PC-9 (cell line): ENCODE results near the gene FNDC1. TPM values are rescaled to one million over a fixed set of nuclear protein-coding genes. Genes with fewer than 3 reads are reported as not detected.

Experiments
- BruUV-seq: library from RNA; stranded (reverse); fragments of 400-500 nt; replicated peaks from 2 replicates; lab custom pipeline; 2021; lab: Mats Ljungman, UMichigan
- CTCF ChIA-PET: fragments of 300-600 bp; sonication (Branson Sonifier 250); formaldehyde crosslinking; loops from one replicate; lab custom pipeline; 2022; ENCODE audit warnings: antibody characterized with exemption; lab: Charles Lee
- POLR2A ChIA-PET: fragments of 300-600 bp; sonication (Branson Sonifier 250); formaldehyde crosslinking; loops from one replicate; lab custom pipeline; 2022; ENCODE audit warnings: antibody characterized with exemption; ENCODE audit not compliant: unreplicated experiment; lab: Charles Lee
- DNase-seq, 2 experiments: peaks; one replicate each; pipeline versions ENCODE4 v3.0.0 to v3.0.0-alpha.2; 2015 to 2022; ENCODE audit warnings: mixed read lengths in 1 of 2
- H2AFZ ChIP-seq: fragments of 200-600 bp; sonication (generic); 2 replicates; pipeline ENCODE4 v1.8.1; 2017; ENCODE audit warnings: antibody characterized with exemption
- H3F3A ChIP-seq: fragments of 200-600 bp; sonication (generic); 2 replicates; pipeline ENCODE4 v1.8.1; 2017; ENCODE audit warnings: antibody characterized with exemption, mild to moderate bottlenecking, low read depth; ENCODE audit not compliant: insufficient read depth
- H3K27ac ChIP-seq: fragments of 200-600 bp; sonication (generic); 2 replicates; pipeline ENCODE4 v1.6.1; 2016; ENCODE audit warnings: mixed run types
- H3K27me3 ChIP-seq: fragments of 200-600 bp; sonication (generic); 2 replicates; pipeline ENCODE4 v1.6.1; 2016; ENCODE audit warnings: low read depth, mixed run types; ENCODE audit not compliant: insufficient read depth
- H3K36me3 ChIP-seq: fragments of 200-600 bp; sonication (generic); 2 replicates; pipeline ENCODE4 v1.6.1; 2016; ENCODE audit warnings: low read depth, mixed run types
- H3K4me1 ChIP-seq: fragments of 200-600 bp; sonication (generic); replicated peaks from 2 replicates; pipeline ENCODE4 v1.6.1; 2016; ENCODE audit warnings: mixed run types; ENCODE audit not compliant: insufficient read depth
- H3K4me2 ChIP-seq: fragments of 200-600 bp; sonication (generic); 2 replicates; pipeline ENCODE4 v1.6.1; 2017; ENCODE audit warnings: mixed run types
- H3K4me3 ChIP-seq: fragments of 200-600 bp; sonication (generic); 2 replicates; pipeline ENCODE4 v1.6.1; 2016; ENCODE audit warnings: mixed run types
- H3K79me2 ChIP-seq: fragments of 200-600 bp; sonication (generic); 2 replicates; pipeline ENCODE4 v1.6.1; 2017; ENCODE audit warnings: low read depth, mixed run types
- H3K9me2 ChIP-seq: fragments of 200-600 bp; sonication (generic); 2 replicates; pipeline ENCODE4 v1.8.1; 2017; ENCODE audit warnings: mild to moderate bottlenecking; ENCODE audit not compliant: insufficient read depth
- H3K9me3 ChIP-seq: fragments of 200-600 bp; sonication (generic); 2 replicates; pipeline ENCODE4 v1.8.1; 2016; ENCODE audit warnings: low read depth; ENCODE audit not compliant: insufficient read depth
- H4K20me1 ChIP-seq: fragments of 200-600 bp; sonication (generic); 2 replicates; pipeline ENCODE4 v1.8.1; 2017; ENCODE audit not compliant: insufficient read depth
- EZH2 ChIP-seq: fragments of 200-600 bp; sonication (generic); IDR thresholded peaks from 2 replicates; pipeline ENCODE4 v1.8.0; 2017; ENCODE audit warnings: antibody characterized with exemption, low read depth
- intact Hi-C: fragments of 100-400 bp; cut with micrococcal nuclease; formaldehyde crosslinking; loops from one replicate; pipeline ENCODE4 v1.10.0; 2022; ENCODE audit not compliant: unreplicated experiment
- total RNA-seq: library from RNA; stranded (reverse); gene quantifications from 2 replicates; pipeline ENCODE4 v1.2.3, GENCODE V29; 2021
- TF ChIP-seq, protein P1 (sequence below): fragments of 200-600 bp; sonication (generic); conservative IDR thresholded peaks from 2 replicates; pipeline ENCODE4 v1.6.1; 2017; ENCODE audit warnings: mixed run types, antibody characterized with exemption, mild to moderate bottlenecking, moderate library complexity

The FNDC1 gene
- total RNA-seq, 1 experiment from 2014 or later = not detected

DNA sequence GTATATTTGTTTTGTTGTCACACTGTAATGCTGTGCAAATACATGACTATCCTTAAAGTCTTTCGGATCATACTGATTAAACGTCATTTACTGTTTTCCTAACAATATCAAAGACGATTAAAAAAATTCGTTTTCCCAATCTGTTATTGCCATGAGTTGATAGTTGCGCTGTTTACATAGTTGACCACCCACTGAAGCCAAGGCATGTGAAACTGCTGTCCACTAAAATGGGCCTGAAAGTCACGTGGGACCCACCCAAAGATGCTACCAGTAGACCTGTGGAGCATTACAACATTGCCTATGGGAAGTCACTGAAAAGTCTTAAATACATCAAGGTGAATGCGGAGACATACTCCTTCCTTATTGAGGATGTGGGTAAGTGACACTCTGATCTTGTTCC, 28.1 kb downstream of the FNDC1 start:
- ChIA-PET CTCF (no interaction called here), POLR2A (no interaction called here)
- Histone ChIP-seq H3K27ac (no peak overlapping the region), H3K36me3 (no peaks in the 10 kb centered on the region), H3K27me3 (peaks cover 87% of the 10 kb centered on the region), H3K4me2 (no peak overlapping the region), H3K9me2 (no peaks in the 10 kb centered on the region), H3K4me1 (no peaks in the 10 kb centered on the region), H3K9me3 (no peaks in the 10 kb centered on the region), H4K20me1 (no peaks in the 10 kb centered on the region), H3K4me3 (no peak overlapping the region), H3K79me2 (no peaks in the 10 kb centered on the region), H3F3A (no peaks in the 10 kb centered on the region), H2AFZ (no peak overlapping the region)
- no peak for DNase-seq
- intact Hi-C loops = no loop called here
- BruUV-seq = no TSS peak
- TF ChIP-seq EZH2 = no peak
- TF ChIP-seq, protein P1, sequence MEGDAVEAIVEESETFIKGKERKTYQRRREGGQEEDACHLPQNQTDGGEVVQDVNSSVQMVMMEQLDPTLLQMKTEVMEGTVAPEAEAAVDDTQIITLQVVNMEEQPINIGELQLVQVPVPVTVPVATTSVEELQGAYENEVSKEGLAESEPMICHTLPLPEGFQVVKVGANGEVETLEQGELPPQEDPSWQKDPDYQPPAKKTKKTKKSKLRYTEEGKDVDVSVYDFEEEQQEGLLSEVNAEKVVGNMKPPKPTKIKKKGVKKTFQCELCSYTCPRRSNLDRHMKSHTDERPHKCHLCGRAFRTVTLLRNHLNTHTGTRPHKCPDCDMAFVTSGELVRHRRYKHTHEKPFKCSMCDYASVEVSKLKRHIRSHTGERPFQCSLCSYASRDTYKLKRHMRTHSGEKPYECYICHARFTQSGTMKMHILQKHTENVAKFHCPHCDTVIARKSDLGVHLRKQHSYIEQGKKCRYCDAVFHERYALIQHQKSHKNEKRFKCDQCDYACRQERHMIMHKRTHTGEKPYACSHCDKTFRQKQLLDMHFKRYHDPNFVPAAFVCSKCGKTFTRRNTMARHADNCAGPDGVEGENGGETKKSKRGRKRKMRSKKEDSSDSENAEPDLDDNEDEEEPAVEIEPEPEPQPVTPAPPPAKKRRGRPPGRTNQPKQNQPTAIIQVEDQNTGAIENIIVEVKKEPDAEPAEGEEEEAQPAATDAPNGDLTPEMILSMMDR = no peak

DNA sequence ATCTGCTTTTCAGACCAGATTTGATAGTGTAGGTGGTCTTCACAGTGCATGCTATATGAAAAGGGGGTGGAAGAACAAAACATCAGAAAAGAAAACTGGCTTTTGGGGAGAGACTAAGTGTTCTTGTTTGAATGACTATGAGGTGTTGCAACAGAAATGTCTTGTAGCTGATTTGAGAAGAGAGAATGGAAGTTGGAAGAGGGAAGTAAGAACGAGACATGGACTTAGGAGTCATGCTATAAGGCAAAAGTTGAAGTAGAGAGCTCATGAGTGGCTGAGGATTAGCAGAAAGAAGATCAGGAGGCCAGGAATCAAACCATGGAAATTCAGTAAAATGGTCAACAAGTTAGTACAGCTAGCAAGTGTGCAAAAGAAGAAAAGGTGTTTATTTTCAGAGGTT, 32.1 kb downstream of the FNDC1 start:
- no peak for DNase-seq
- H3F3A ChIP-seq = no peaks in the 10 kb centered on the region
- no peak overlapping the region for H3K4me3 ChIP-seq
- H3K4me1 ChIP-seq = no peaks in the 10 kb centered on the region
- H3K36me3 ChIP-seq = no peaks in the 10 kb centered on the region
- no peak overlapping the region for H3K4me2 ChIP-seq
- no peaks in the 10 kb centered on the region for H3K79me2 ChIP-seq
- no TSS peak for BruUV-seq
- no peaks in the 10 kb centered on the region for H3K9me3 ChIP-seq
- H3K27me3 ChIP-seq = peaks cover 93% of the 10 kb centered on the region
- no peaks in the 10 kb centered on the region for H4K20me1 ChIP-seq
- POLR2A ChIA-PET = no interaction called here
- no peaks in the 10 kb centered on the region for H3K9me2 ChIP-seq
- no peak overlapping the region for H2AFZ ChIP-seq
- intact Hi-C loops = no loop called here
- TF ChIP-seq, protein P1 = no peak
- TF ChIP-seq EZH2 = no peak
- no peak overlapping the region for H3K27ac ChIP-seq
- CTCF ChIA-PET = no interaction called here

DNA sequence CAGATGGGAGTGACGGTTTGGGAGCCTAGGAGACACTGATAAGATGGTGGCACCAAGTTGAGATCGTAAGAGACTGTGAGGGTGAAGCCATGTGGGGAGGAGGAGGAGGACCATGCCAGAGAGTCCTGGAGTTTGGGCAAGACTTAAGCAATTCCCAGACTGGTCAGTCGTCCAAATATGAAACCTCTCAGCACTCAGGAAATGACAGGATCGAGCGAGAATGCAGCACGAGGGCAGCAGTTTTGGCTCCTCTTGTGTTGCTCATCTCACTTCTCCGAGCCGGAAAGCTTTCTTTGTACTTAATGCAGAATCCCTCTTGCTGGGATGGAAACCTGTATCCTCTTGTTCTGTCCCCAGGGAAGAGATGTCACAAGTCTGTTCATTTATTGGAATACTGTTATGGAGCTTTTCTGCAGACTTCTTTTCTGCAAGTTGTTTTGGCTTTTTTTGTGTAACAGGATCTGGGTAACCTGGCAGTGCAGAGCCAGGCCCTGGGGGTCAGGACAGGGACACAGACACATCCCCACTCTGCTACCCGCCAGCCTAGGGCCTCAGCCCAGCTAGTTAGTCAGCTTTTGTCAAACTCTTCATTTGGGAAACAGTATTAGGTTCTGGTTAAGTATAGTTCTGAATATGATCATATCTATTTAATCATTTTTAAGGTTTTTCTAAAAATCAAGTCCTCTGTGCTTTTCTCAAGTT, 34.3 kb downstream of the FNDC1 start:
- no peaks in the 10 kb centered on the region for H3F3A ChIP-seq
- no peak for DNase-seq
- CTCF ChIA-PET = no interaction called here
- H3K4me1 ChIP-seq = no peaks in the 10 kb centered on the region
- H2AFZ ChIP-seq = no peak overlapping the region
- H3K27ac ChIP-seq = no peak overlapping the region
- no peaks in the 10 kb centered on the region for H4K20me1 ChIP-seq
- TF ChIP-seq, protein P1 = no peak
- no peak for TF ChIP-seq EZH2
- no TSS peak for BruUV-seq
- H3K36me3 ChIP-seq = no peaks in the 10 kb centered on the region
- no peak overlapping the region for H3K4me2 ChIP-seq
- no peak overlapping the region for H3K4me3 ChIP-seq
- H3K9me2 ChIP-seq = no peaks in the 10 kb centered on the region
- H3K79me2 ChIP-seq = no peaks in the 10 kb centered on the region
- POLR2A ChIA-PET = no interaction called here
- peaks cover 93% of the 10 kb centered on the region for H3K27me3 ChIP-seq
- no peaks in the 10 kb centered on the region for H3K9me3 ChIP-seq
- intact Hi-C loops = no loop called here
